ENCODE results near the gene RGS3. TPM values are rescaled to one million over a fixed set of nuclear protein-coding genes. Genes with fewer than 3 reads are reported as not detected.

Gene RGS3
- total and polyA plus RNA-seq, 10 of the 15 experiments (the other 5 are each of a cell fraction or from before 2014, with no cell fraction given) = 2.9 to 138 (median 28.8) TPM

DNA sequence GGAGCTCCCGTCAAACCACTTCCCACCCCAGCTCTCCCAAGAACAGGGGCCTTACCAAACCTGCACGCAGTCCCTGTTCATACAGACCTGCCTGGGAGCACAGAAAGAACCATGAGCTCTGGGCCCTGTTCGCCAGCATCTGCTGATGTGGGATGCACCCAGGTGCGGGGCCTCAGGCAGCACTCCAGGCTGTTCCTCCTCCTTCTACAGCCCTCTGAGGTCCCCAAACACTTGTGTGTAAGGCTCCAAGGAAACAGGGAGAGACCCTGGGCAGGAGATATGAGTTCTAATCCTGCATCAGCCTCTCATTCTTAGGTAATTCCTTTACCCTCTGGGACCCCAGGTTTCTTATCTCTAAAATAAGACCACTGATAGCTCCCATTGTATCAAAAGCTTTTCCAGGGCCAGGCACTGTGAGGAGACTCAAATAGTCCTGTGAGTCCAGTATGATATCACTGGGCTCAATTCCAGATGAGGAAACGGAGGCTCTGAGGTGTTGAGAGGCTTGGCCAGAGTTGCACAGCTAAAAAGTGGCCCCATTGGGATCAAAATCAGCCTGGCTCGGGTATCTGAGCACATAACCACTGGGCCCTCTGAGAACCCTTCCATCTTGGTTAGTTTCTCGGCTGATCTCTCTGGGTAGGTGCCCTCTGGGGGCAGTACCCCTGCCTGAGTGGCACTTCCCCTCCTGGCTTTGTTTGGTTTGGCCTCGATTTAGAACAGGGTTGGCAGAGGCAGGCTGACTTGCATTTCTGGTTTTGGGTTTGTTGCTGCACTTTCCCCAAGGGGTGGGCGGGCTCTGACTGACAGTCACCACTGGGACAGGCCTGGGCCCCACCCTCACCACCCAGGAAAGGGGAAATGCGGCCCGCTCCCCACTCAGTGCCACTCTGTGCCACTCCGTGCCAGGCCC is 116.8 kb downstream of the RGS3 start (continued):
- TF ChIP-seq IKZF1 (conservative IDR thresholded peaks at IDR 0.05) (peak; percentile 53; the same call in 1 of the 2 replicates), NR2C2 (IDR thresholded peaks at IDR 0.05; ENCODE audit: borderline replicate concordance, control insufficient read depth, insufficient read length, low read depth) (no peak)

GRCh38 chr9:113580954-113581311 is 117.4 kb downstream of the RGS3 start:
- FAIRE-seq = no peak
- no TSS peak for BruUV-seq (replicated peaks)
- Histone ChIP-seq H3K4me3 (peak overlapping the region; percentile 43; the same call in 1 of the 2 replicates), H2AFZ (ENCODE audit: control insufficient read depth, low read depth, low read length) (no peak overlapping the region), H3K27ac (ENCODE audit: control insufficient read depth, insufficient read depth) (peak overlapping the region; percentile 70), H3K27me3 (replicated peaks in 1 of 2; ENCODE audit: control insufficient read depth in 2 of 2, insufficient read depth in 2 of 2, low read length in 1 of 2) (no peaks in the 10 kb centered on the region), H3K36me3 (ENCODE audit: control insufficient read depth in 2 of 2, insufficient read depth in 2 of 2, low read length in 1 of 2) (peaks cover 23 to 25% of the 10 kb centered on the region in 2 experiments), H3K79me2 (ENCODE audit: control insufficient read depth, insufficient read depth, low read length) (peaks cover 38% of the 10 kb centered on the region), H3K9me3 (replicated peaks; ENCODE audit: control insufficient read depth, insufficient read depth, low read length) (no peaks in the 10 kb centered on the region), H3K4me1 (ENCODE audit: control insufficient read depth, insufficient read depth, low read length) (peaks cover 71% of the 10 kb centered on the region), H3K9ac (ENCODE audit: control insufficient read depth, insufficient read depth, low read length) (peak overlapping the region; percentile 61), H3K4me2 (ENCODE audit: control insufficient read depth, insufficient read depth) (peak overlapping the region; percentile 95), H4K20me1 (ENCODE audit: control insufficient read depth, insufficient read depth) (no peaks in the 10 kb centered on the region)
- ChIA-PET POLR2A (interaction anchor here (2.1 to 11.8 kb wide), 4 partner anchors 16 to 135 kb away, joined by 6 to 233 read pairs (median 35); no protein-coding TSS in a partner anchor), CTCF (interaction anchor here (1.6 to 18.0 kb wide), 10 partner anchors 10 to 361 kb away, joined by 4 to 565 read pairs (median 29); no protein-coding TSS in a partner anchor), RAD21 (ENCODE audit: unreplicated experiment) (interaction anchor here (2.7 to 15.8 kb wide), 6 partner anchors 11 to 134 kb away, joined by 13 to 481 read pairs (median 58); no protein-coding TSS in a partner anchor), SMC1A (ENCODE audit: uncharacterized antibody, unreplicated experiment) (interaction anchor here (1.5 to 7.5 kb wide), 8 partner anchors 11 to 132 kb away, joined by 5 to 323 read pairs (median 31); no protein-coding TSS in a partner anchor)
- TF ChIP-seq HCFC1 (IDR thresholded peaks at IDR 0.05; ENCODE audit: low read length) (no peak), TARDBP (IDR thresholded peaks at IDR 0.05; ENCODE audit: borderline replicate concordance) (no peak), DPF2 (IDR thresholded peaks at IDR 0.05) (no peak), MXI1 (IDR thresholded peaks at IDR 0.05; ENCODE audit: low read depth, low read length) (no peak), SUPT20H (IDR thresholded peaks at IDR 0.05; ENCODE audit: borderline replicate concordance, control insufficient read depth, low read depth, low read length) (no peak), ZBTB4 (CRISPR knock-in tag; IDR thresholded peaks at IDR 0.05) (no peak)
- DNase-seq (ENCODE audit: low read depth, low spot score) = no peak
- 28% methylated on average over 3 of the region's 4 CpGs for WGBS (ENCODE audit: insufficient coverage, insufficient replicate concordance, low lambda C conversion rate, missing lambda C conversion rate)
- ATAC-seq = peak; percentile 1; the same call in 2 of the 3 replicates
- in situ Hi-C loops (cut with MboI) = loop anchor here (5.0 kb wide), 2 partner anchors 134 to 309 kb away; no protein-coding TSS in a partner anchor
- intact Hi-C loops (cut with micrococcal nuclease; ENCODE audit: unreplicated experiment) = no loop called here

All from GM12878 (cell line).